ENCODE measurements around the gene SERPINE2. TPM values are rescaled to one million over a fixed set of nuclear protein-coding genes. Genes with fewer than 3 reads are reported as not detected.

The SERPINE2 gene
- total RNA-seq, 1 donor from 2014 or later: 9.8 TPM

DNA sequence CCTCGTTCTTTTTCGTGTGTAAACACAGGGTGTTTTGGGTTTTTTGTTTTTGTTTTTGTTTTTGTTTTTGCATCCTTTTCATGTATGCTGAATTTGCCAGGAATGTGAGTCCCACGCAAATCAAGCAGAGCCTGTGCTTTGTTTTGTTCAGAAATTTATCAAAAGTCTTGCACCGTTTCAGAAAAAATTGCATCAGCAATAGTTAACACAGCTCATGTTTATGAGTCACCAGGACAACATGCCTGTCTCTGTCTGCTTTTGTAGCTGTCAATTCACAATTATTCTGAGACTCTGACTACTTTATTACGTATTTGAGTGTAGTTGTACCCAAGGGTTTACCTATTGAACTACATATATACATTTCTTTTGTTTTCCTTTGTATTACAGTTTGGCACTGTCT is 43.5 kb downstream of the SERPINE2 start:
- TF ChIP-seq, protein P1, sequence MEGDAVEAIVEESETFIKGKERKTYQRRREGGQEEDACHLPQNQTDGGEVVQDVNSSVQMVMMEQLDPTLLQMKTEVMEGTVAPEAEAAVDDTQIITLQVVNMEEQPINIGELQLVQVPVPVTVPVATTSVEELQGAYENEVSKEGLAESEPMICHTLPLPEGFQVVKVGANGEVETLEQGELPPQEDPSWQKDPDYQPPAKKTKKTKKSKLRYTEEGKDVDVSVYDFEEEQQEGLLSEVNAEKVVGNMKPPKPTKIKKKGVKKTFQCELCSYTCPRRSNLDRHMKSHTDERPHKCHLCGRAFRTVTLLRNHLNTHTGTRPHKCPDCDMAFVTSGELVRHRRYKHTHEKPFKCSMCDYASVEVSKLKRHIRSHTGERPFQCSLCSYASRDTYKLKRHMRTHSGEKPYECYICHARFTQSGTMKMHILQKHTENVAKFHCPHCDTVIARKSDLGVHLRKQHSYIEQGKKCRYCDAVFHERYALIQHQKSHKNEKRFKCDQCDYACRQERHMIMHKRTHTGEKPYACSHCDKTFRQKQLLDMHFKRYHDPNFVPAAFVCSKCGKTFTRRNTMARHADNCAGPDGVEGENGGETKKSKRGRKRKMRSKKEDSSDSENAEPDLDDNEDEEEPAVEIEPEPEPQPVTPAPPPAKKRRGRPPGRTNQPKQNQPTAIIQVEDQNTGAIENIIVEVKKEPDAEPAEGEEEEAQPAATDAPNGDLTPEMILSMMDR (IDR thresholded peaks at IDR 0.05; ENCODE audit: borderline replicate concordance): no peak
- no peak for DNase-seq
- peaks cover 2% of the 10 kb centered on the region for H3K36me3 ChIP-seq
- H3K27me3 ChIP-seq (ENCODE audit: low read depth): no peaks in the 10 kb centered on the region
- no peak overlapping the region for H3K27ac ChIP-seq (replicated peaks)
- H3K4me1 ChIP-seq: no peaks in the 10 kb centered on the region
- H3K9me3 ChIP-seq (replicated peaks): no peaks in the 10 kb centered on the region
- H3K4me3 ChIP-seq: no peak overlapping the region
- intact Hi-C loops (cut with micrococcal nuclease): no loop called here

DNA sequence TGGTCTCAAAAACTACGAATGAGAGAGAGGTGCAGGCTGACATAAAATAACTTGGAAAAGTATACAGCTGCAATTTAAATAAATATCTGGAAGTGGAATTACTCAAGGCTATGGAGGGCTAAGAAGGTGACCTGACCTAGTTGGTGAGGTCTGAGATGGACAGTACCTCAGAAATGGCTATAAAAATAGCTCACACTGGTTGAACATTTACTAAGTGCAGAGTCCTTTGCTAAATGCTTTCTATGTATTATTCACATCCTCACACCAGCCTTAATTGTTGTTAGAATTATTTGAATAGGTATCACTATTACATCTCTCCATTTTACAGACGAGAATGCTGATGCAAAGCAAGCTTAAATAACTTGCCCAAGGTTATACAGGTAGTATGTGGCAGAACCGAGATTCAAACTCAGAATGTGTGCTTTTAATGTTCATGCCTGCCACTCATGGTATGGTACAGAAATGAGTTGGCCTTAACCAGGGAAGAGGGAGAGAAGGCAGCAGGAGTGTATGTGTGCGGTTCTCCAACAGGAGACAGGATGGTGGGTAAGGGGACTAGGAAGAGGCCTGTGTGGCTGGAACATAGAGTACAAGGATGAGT is 44.4 kb downstream of the SERPINE2 start:
- no peaks in the 10 kb centered on the region for H3K9me3 ChIP-seq (replicated peaks)
- no peak for DNase-seq
- H3K27ac ChIP-seq (replicated peaks): no peak overlapping the region
- no peaks in the 10 kb centered on the region for H3K4me1 ChIP-seq
- intact Hi-C loops (cut with micrococcal nuclease): loop anchor here (5.0 kb wide), 1 partner anchor 288 kb away; no protein-coding TSS in a partner anchor
- no peak overlapping the region for H3K4me3 ChIP-seq
- TF ChIP-seq, protein P1 (IDR thresholded peaks at IDR 0.05; ENCODE audit: borderline replicate concordance): no peak
- H3K36me3 ChIP-seq: no peaks in the 10 kb centered on the region
- H3K27me3 ChIP-seq (ENCODE audit: low read depth): no peaks in the 10 kb centered on the region

DNA sequence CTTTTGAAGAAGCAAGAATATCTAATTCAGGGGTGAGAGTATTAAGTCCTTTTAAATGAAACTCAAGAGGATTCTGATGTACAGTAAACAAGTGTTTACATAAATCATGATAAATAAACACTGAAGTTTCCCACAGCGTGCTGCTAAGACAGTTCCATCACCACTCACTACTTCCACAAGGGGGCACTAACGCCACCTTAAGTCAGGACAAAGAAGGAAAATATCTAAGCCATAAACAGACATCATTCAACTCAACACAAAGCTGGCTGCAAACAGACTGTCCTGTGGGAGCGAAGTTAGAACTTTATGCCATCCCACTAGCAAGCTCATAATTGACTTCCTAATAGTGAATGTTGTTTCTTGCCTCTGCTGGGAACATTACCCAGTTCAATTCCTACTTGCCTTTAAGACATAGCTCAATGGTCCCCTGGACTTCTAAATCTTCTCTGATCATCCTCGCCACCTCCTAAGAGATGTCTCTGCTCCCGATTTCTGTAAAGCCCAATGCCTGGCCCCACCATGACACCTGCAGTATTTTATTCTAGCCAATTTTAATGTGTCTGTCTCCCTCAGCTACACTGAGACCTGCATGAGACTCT is 45.4 kb downstream of the SERPINE2 start:
- DNase-seq: peak; percentile 23
- Histone ChIP-seq H3K36me3 (no peaks in the 10 kb centered on the region), H3K27ac (replicated peaks) (no peak overlapping the region), H3K4me3 (no peak overlapping the region), H3K9me3 (replicated peaks) (no peaks in the 10 kb centered on the region), H3K4me1 (no peaks in the 10 kb centered on the region), H3K27me3 (ENCODE audit: low read depth) (no peaks in the 10 kb centered on the region)
- intact Hi-C loops (cut with micrococcal nuclease): loop anchor here (5.0 kb wide), 1 partner anchor 289 kb away; no protein-coding TSS in a partner anchor
- TF ChIP-seq, protein P1 (IDR thresholded peaks at IDR 0.05; ENCODE audit: borderline replicate concordance): peak; percentile 88

DNA sequence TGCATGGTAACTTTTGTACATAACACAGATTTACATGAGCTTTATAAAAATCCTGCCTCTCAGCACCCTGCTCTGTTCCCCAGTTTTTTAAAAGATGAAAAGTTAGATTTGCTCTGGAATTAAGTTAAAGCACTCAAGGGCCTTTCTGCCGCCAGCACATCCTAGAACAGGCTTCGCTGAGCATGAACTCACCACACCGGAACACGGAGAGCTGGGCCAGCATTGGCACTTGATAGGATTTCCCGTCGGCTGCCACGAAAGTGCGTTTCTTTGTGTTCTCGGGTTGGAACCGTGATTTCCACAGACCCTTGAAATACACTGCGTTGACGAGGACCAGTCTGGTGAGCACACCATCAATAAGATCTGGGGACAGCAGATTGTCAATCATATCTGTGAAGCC is 47.5 kb downstream of the SERPINE2 start:
- peaks cover 5% of the 10 kb centered on the region for H3K27me3 ChIP-seq (ENCODE audit: low read depth)
- TF ChIP-seq, protein P1 (IDR thresholded peaks at IDR 0.05; ENCODE audit: borderline replicate concordance): no peak
- no peaks in the 10 kb centered on the region for H3K36me3 ChIP-seq
- no peaks in the 10 kb centered on the region for H3K4me1 ChIP-seq
- intact Hi-C loops (cut with micrococcal nuclease): loop anchor here (5.0 kb wide), 1 partner anchor 291 kb away; no protein-coding TSS in a partner anchor
- no peak overlapping the region for H3K4me3 ChIP-seq
- no peaks in the 10 kb centered on the region for H3K9me3 ChIP-seq (replicated peaks)
- DNase-seq: no peak
- H3K27ac ChIP-seq (replicated peaks): no peak overlapping the region

DNA sequence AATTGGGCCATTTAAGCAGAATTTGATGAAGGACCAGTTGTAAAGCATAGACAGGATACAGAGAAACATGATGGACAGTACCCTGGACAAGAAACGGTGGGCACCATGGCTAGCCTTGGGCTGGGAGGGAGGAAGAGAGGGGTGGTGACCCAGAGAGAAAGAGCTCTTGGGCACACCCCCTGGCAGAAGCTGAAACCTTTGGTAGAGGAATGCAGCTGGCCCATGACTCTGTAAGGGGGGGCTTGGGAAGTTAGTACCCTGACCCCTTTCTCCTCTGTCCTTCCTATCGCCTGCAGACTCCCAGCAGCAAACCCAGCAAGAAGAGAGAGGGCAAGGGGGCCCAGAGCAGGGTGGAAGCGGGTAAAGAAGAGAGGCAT is 49.2 kb downstream of the SERPINE2 start:
- TF ChIP-seq, protein P1 (IDR thresholded peaks at IDR 0.05; ENCODE audit: borderline replicate concordance): no peak
- H3K36me3 ChIP-seq: no peaks in the 10 kb centered on the region
- peaks cover 5% of the 10 kb centered on the region for H3K27me3 ChIP-seq (ENCODE audit: low read depth)
- no peak overlapping the region for H3K27ac ChIP-seq (replicated peaks)
- intact Hi-C loops (cut with micrococcal nuclease): loop anchor here (5.0 kb wide), 1 partner anchor 292 kb away; no protein-coding TSS in a partner anchor
- no peak overlapping the region for H3K4me3 ChIP-seq
- DNase-seq: no peak
- H3K9me3 ChIP-seq (replicated peaks): no peaks in the 10 kb centered on the region
- no peaks in the 10 kb centered on the region for H3K4me1 ChIP-seq

Data from left ventricle myocardium inferior (tissue), 1 donor.